GM21737 (cell line): ENCODE data around the gene GRIFIN.

Experiments used
- ATAC-seq: cut with Tn5 transposase; IDR thresholded peaks from one replicate; pipeline ENCODE4 v1.9.1; 2021; ENCODE audit warnings: mild to moderate bottlenecking, moderate library complexity; ENCODE audit not compliant: unreplicated experiment

The GRIFIN gene, protein sequence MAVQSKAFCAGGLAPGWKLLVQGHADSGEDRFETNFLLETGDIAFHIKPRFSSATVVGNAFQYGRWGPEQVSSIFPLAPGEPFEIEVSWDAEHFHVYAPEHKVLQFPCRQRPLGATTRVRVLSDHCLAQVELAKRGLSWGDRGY

DNA sequence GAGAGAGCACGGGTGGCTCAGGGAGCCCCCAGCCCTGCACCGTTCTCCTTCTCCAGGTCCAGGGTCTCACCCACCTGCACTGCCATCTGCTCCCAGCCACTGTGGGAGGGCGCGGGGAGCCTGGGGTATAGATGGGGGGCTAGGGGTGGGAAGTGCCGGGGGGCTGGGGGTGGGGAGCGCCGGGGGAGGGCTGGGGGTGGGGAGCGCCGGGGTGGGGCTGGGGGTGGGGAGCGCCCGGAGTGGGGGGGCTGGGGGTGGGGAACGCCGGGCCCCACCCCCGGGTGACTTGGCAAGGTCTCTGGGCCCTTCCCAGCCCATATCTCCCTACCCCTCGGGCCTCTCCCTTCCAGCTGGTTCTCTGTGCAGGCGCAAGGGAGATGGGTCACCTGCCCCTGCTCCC is at the start of gene GRIFIN:
Gene GRIFIN (minus strand): TSS at position 101 of the 400 bp plus-strand sequence. CDS start 15 bp downstream, at position 86.
- no peak for ATAC-seq

DNA sequence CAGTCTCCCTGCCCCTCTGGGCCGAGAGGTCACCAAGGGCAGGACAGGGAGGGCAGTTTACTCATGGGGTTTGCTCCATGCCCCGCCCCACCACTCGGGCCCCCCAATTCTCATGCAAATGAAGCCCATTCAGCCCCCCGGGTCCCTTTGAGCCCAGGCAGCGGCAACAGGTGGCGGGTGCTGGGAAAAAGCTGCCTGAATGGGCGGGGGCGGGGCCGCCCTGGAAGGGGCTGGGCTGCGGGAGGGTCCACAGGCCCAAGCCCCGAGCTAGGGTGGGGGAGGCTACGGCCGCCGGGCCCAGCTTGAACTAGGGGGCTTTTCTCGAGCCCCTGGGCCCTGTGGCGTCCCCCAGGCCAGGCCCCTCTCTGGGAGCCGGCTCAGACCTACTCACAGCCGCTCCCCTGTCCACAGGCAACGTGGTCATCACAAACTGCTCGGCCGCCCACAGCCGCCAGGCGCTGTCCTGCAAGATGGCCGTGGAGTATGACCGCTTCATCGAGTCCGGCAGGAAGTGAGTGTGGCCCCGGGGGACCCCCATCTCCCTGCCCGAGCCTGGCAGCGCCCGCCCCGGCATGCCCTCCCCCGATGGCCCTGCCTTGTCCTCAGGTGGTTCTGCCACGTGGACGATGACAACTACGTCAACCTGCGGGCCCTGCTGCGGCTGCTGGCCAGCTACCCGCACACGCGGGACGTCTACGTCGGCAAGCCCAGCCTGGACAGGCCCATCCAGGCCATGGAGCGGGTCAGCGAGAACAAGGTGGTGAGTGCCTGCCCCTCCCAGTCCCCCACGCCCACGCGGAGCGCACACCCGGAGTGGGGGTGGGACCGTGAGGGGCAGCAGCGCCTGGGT is 48.8 kb upstream of the GRIFIN start:
- ATAC-seq: no peak

DNA sequence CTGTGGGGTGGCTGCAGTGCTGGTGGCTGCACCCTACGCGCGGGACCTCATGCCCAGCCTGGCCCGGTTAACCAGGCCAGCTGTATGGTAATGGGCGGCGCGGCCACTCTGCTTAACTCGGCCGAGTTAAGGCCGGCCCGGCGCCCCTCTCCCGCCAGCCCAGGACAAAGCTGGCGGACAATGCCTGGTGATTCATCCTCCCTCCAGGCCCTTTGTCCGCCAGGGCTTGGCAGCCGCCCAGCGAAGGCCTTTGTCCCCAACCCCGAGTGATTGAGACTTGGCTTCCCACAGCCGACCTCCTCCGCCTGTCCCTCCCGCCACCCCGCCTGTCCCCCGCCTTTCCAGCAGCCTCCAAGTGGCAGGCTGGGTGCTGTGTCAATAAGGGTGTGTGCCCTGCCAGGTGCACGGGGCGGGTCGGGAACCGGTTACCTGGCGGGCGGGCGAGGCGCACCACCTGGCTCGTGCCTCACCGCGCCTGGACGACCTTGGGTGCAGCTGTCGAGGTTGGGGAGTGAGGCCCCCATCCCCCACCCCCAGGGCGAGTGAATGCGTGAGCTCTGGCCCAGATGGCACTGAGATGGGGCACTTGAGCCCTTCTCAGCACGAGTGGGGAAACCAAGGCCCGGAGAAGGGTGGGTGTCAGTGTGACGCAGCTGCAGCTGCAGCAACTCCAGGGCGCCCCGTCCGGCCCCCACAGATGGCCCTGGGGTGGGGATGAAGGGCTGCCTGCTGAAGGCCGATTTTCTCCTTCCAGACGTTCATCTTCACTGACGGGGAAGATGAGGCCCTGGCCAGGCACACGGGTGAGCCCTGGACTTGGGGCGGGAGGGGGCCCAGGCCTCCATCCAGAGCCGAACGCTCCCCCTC is 48.0 kb upstream of the GRIFIN start:
- no peak for ATAC-seq

DNA sequence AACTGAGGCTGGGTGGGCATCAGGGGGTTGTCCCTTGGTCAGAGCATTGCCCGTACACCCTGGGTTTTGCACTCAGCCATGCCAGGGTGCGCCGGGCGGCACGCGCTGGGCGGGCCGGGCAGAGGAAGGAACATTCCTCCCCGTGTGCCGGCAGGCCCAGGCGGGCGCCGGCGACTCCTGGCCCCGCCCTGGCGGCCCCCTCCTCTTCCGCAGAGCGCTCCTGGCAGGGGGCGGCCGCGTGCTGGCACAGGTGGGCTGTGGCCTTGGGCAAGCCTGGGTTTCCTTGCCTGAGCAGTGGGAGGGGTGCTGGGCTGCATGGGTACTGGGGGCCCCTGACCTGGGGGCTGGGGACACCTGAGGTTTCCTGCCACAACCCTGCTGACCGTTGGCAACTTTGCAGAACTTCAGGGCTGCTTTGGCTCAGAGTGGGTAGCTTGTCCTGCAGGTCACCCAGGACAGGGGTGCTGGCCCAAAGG is 47.3 kb upstream of the GRIFIN start:
- ATAC-seq: no peak

DNA sequence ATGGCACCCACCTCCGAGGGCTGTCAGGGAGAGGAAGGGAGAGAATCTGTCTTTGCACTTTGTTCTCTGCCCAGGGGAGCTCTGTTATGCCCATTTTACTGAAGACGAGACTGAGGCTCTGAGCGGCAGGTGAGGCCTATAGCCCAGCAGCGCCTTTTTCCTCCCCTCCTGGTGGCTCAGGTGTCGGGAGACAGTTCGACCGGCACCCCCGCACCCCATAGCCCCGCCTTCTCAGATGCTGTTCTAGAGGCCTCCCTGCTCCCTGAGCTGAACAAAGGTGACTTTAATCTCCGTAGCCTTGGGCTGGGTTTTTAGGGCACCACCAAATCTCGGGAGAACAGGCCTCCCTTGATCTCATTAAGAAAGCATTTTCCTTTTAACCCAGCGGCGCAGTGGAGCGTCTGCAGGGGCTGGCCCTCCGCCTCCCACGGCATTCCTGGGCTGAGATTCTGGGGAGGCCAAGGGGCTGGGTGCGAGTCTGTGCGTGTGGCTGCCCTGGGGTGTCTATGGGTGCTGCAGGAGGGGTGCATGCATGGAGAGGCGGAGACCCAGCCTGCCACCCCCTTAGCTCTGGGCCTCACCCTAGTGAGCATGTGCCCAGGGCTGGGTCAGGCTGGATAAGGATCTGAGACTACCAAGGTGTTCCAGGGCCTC is 46.7 kb upstream of the GRIFIN start:
- no peak for ATAC-seq

DNA sequence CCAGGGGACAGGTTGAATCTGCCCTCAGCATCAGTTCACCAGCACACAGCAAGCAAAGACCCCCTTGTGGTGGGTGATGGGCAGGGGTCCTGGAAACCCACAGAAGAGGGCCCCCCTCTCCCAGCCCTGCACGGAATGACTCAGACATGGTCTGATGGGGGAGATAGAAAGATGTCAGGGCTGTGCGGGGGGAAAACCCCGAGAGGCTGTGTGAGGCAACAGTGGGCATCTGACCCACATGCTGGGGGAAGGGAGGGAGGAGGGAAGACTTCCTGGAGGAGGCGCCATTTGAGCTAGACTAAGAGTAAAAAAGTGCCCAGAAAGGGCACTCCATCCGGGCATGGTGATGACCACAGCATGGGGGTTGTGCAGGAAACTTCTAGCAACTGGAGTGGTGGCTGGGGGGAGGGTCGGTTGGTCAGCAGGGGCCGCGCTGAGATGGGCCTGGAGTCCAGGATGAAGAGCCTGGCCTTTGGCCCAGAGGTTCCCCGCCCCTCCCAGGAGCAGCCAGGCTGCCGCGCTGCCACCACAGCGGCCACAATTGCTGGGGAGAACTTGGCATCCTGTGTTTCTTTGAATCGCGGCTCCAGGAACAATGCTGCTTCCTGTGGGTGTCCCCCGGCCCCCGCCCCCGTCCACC is 45.9 kb upstream of the GRIFIN start:
- no peak for ATAC-seq

DNA sequence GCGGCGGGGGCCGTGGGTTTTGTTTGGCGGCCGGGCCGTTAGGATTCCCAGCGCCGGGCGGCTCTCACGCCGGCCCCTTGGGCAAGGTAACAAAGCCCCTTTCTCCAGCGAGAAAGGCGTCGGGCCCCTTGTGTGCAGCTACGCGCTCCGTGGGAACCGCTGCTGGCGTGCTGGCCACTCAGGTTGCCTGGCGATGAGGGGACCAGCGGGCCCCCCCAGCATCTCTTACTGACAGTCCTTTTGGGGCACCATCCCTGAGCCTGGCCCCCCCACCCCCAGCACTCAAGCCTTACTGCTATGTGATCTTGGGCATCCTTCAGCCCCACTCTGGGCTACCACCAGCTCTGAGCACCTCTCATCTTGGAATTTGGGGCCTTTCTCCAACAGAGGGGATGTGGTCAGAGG is 45.1 kb upstream of the GRIFIN start:
- ATAC-seq: no peak

DNA sequence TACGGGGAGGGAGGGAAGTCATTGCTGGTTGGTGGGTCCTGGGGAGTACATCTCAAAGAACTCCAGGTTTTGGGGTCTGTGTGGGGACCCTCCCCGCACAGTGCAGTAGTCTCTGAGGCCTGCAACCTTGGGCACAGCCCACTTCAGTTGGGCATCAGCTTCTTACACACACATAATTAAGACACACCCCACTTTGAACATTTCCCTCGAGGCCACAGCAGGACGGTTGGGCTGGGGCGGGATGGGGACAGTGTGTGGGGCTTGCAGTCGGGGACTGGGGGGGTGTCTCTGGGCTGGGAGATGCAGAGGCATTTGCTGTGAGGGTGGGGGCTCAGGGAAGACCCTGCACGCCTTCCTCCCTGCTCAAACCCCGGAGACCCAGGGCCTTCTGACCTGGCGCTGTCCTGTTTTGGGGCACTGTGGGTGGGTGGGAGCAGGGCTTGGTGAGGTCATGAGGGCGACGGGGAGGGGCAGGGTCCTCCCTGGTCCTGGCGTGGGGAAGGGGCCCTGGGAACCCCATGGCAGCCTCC is 44.6 kb upstream of the GRIFIN start:
- ATAC-seq: no peak

DNA sequence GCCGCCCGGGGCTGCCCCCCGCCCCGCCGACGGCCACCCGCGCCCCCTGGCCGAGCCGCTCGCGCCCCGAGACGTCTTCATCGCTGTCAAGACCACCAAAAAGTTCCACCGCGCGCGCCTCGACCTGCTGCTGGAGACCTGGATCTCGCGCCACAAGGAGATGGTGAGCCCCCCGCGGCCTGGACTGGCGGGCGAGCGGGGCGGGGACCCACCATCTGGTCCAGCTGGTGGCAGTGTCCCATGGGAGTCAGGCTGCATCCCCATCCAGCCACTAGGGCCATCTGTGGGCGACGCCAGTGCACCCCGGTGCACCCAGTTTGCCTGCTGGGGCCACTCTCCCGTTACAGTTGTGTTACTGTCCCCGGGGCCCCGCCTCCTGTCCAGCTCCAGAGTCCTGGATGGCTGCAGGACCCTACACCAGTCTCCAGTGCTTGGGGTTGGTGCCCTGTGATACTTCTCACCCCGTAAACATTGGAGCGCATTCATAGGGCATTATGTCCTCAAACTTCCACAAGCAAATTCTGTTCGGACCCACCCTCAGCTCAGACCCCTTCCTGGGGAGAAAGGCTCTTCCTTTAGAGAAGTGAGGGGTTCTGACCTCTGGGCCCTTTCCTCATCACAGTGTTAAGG is 44.0 kb upstream of the GRIFIN start:
- ATAC-seq: no peak

DNA sequence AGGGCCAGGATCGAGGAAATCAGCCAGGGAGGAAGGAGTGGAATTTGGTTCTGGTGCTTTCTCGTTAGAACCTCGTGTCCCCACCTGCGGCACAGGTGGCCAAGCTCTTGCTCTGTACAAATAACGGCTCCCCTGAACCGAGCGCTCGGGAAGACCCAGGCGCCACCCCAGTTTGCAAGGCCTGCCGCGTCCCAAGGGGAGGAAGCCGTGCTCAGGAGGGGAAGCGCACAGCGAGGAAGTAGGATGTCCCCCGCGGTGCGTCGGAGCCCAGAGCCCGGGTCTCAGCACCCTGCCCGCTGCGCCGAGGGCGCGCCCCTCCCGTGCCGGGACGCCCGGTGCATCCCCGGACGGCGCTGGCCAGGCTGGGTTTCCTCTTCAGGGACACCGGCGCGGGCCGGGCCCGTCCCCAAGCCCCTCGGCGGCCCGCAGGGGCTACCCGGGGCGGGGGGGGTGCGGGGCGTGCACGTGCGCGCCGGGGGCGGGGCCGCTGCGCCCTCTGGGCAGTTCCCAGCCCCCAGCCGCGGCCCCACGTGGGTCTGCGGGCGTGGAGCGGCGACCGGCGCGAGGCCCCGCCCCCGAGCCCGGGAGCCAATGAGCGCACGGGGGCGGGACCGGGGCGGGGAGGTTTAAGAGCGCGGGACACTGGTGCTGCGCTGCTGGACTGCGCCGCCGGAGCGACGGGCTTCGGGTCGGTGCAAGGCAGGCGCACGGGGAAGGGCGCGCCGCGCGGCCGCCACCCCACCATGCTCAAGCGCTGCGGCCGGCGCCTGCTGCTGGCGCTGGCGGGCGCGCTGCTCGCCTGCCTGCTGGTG is 43.1 kb upstream of the GRIFIN start, which contains the start of gene LFNG:
Gene LFNG (plus strand): TSS at position 656 of the 812 bp plus-strand sequence. CDS start 88 bp downstream, at position 744.
- ATAC-seq: peak; percentile 69

DNA sequence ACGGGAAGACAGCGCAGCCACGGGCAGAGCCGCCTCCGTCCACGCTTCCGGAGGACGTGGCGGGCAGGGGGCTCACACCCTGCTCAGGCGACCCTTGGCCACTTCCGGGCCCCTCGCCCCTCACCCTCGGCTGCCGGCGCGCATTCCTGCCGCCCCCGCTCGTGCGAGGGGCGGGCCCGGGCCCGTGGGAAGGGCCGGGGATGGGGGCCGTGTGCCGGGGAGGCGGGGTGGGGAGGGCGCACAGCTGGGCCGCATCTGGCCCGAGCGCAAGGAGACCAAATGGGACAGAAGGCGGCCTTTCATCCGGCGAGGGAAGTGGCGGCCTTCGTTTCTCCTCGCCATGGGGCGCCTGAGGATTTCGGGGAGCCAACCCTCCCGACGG is 42.5 kb upstream of the GRIFIN start:
- no peak for ATAC-seq

DNA sequence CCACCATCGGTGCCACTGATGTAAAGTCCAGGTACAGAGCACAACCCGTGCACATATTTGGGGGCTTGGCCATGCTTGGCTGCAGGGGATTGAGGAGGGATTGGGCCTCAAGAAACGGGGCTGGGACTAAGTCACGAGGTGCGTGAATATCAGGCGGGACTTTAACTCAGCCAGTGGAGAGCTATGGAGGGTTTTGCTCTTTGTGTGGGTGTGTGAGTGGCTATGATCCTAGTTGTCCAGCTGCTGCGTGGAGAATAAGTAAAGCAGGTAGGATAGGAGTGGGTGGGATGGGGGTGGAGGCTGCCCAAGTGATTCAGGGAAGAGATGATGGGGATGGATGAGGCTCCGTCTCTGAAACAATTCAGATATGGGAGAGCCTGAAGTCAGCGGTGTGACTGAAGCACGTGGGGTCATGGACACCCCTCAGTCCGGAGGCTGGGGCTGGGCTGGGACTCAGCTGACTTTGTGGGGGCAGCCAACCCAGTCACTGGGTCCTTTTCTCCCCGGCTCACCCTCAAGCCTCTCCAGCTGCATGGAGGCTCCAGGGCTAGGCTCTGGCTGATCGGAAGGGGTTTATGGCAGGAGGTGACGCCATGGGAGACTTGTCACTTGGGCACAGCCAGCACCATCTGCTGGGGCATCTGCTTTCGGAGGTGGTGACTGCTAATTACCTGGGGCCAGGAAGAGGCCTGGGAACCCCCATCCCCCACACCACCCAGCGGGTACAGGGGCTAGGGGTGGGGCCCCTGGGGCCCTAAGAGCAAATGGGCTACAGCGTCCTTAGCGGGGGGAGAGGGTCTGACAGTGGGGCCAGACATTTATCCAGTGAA is 41.7 kb upstream of the GRIFIN start:
- no peak for ATAC-seq

DNA sequence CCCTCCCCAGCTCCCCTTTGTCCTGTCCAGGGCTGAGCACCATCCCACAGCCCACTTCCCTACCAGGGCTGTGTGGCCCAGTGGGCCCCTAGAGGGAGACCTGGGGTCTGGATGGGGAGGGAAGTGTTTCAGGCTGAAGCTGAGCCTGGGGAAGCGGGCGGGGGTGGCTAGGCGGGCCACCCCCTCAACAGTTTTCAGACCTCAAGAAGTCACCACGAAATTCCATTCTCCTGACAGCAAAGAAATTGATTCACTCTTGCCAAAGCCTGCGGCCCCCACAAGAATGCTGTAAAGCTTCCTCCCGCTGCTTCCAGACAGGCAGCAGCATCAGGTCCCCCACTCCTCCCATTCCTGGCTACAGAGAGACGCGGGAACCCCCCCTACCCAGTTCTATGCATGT is 40.8 kb upstream of the GRIFIN start:
- no peak for ATAC-seq

DNA sequence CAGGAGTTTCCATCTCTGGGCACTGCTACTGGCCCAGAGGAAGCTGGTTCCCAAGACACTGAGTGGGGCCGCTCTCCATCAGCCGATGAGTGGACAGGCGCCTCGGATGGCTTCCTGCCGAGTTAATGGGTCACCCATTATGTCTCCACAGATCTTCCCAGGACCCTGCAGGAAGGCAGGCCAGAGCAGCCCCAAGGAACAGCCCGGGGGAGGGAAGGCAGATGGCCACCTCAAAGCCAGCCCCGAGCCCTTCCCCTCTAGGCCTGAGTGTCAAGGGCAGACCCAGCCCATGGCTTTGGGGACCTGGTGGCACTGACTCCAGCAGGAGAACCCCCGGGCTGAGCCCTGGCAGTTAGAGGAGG is 40.0 kb upstream of the GRIFIN start:
- no peak for ATAC-seq

DNA sequence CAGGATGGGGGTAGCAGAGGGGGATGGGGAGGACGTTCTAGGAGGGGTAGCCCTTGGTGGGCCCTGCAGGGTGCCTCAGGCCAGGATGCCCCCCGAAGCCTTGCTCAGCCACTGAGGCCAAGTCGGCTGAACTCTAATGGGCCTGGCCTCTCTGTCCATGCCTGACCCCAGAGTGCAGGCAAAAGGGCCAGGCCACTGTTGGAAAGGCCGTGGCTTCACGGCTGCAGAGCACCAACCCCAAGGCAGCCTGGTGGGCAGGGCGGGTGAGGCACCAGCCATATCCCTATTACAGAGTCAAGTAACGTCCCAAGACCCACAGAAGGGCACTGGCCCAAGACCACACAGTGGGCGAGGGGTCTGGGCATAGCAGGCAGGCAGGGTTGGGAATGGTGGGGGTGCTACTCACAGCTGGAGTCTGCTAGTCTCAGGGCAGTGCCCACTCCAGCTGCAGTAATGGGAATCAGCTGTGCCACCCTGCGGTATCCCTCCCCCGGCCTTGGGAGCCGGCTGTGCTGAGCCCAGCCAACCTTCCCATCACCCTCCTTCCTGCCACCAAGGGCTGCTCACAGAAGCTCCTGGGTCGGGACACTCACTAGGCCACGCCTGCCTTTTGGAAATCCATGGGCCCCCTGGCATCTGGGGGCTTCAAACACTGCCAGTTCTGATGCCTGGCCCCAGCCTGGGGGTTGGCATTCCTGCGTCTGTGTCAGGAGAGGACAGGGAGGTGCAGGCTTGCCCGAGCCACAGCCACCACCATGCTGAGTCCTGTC is 39.4 kb upstream of the GRIFIN start:
- ATAC-seq: no peak

DNA sequence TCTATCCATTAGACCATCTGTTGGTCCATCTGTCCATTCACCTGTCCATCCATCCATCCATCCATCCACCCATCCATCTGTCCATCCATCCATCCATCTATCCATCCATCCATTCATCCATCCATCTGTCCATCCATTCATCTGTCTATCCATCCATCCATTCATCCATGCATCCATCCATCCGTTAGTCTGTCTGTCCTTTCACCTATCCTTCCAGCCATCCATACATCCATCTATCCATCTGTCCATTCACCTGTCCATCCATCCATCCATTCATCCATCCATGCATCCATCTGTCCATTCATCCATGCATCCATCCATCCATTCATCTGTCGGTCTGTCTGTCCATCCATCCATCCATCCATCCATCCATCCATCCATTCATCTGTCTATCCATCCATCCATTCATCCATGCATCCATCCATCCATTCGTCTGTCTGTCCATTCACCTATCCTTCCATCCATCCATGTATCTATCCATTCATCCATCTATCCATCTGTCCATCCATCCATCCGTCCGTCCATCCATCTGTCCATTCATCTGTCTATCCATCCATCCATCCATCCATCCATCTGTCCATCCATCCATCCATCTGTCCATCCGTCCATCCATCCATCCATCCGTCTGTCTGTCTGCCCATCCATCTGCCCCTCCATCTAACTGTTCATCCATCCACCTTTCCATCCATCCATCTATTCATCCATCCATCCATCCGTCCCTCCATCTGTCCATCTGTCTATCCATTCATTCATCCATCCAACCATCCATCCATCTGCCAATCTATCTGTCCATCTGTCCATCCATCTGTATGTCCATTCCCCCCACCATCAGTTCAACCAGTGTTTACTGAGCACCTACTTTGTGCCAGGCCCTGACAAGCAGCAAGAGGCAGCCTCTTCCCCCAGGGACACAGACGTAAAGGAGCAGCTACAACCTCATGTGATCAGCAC is 38.5 kb upstream of the GRIFIN start:
- no peak for ATAC-seq
